Transverse colon (tissue), 3 donors: Measurements from ENCODE around the gene UGT1A5.

Experiments used
- CTCF ChIP-seq, 5 experiments: fragments of 200-600 bp in 3 of 5; fragments of 450-650 bp in 2 of 5; sonication (generic) in 3 of 5; IDR thresholded peaks; 1 replicate in 2 of 5; 2 replicates in 3 of 5; pipeline ENCODE4 v1.5.1; 2016 to 2017; ENCODE audit warnings: antibody characterized with exemption in 5 of 5, inconsistent platforms in 3 of 5, mild to moderate bottlenecking in 2 of 5, moderate library complexity in 1 of 5
- POLR2A ChIP-seq: fragments of 450-650 bp; IDR thresholded peaks from one replicate; pipeline ENCODE4 v1.6.1; 2016; ENCODE audit warnings: antibody characterized with exemption, mild to moderate bottlenecking, moderate library complexity

GRCh38 chr2:233773854-233774253 is 61.1 kb downstream of the UGT1A5 start:
- TF ChIP-seq CTCF (IDR thresholded peaks at IDR 0.05) (no peak), POLR2A (no peak)
